H4 (cell line): ENCODE data around the gene COL12A1. TPM values are rescaled to one million over a fixed set of nuclear protein-coding genes. Genes with fewer than 3 reads are reported as not detected.

Experiments used
- DNase-seq: peaks from one replicate; pipeline ENCODE4 v3.0.0-alpha.2; 2015; ENCODE audit warnings: low spot score
- total RNA-seq: library from RNA; depleted of rRNA; stranded (reverse); fragments of >200 nt; shearing (Covaris generic); gene quantifications from 2 replicates; pipeline ENCODE4 v1.2.3, GENCODE V29; 2014; rRNA removed

The COL12A1 gene
- total RNA-seq, 1 experiment from 2014 or later: 272 TPM

GRCh38 chr6:75041381-75041780, 164.5 kb downstream of the COL12A1 start:
- no peak for DNase-seq

Other genes with a start within 250 kb of the COL12A1 start
- 526 and 652 TPM in 2 replicates for gene COX7A2, start 37.7 kb upstream of the COL12A1 start, total RNA-seq
- gene TMEM30A, start 78.7 kb upstream of the COL12A1 start, total RNA-seq: 132 and 152 TPM in 2 replicates